GM12878 (cell line): Measurements from ENCODE around the gene RIMS1. TPM values are rescaled to one million over a fixed set of nuclear protein-coding genes. Genes with fewer than 3 reads are reported as not detected.

ENCODE experiments used
- ATAC-seq: fragments of 200-7000 bp; cut with Tn5 transposase; 3 replicates; pipeline ENCODE4 v1.9.1; 2020; ENCODE audit warnings: mild to moderate bottlenecking, moderate library complexity
- BruUV-seq: library from RNA; stranded (reverse); fragments of 400-500 nt; replicated peaks from 2 replicates; lab custom pipeline; 2021; lab: Mats Ljungman, UMichigan
- CTCF ChIA-PET: fragments of 300-600 bp; sonication (Branson Sonifier 250); formaldehyde crosslinking; extraction: SDS; loops from one replicate; lab custom pipeline; 2021; ENCODE audit warnings: inconsistent platforms; lab: Yijun Ruan, JAX
- POLR2A ChIA-PET: fragments of 350-600 bp; formaldehyde crosslinking; extraction: SDS; loops from one replicate; lab custom pipeline; 2021; ENCODE audit warnings: inconsistent platforms; lab: Charles Lee
- RAD21 ChIA-PET: fragments of 300-600 bp; sonication (Branson Sonifier 250); formaldehyde crosslinking; loops from one replicate; lab custom pipeline; 2023; ENCODE audit warnings: antibody characterized with exemption; ENCODE audit not compliant: unreplicated experiment; lab: Charles Lee
- SMC1A ChIA-PET: fragments of 300-600 bp; sonication (Branson Sonifier 250); formaldehyde crosslinking; loops from one replicate; lab custom pipeline; 2023; ENCODE audit not compliant: unreplicated experiment, uncharacterized antibody; lab: Charles Lee
- DNase-seq: peaks from one replicate; pipeline ENCODE4 v3.0.0-alpha.2; 2011; ENCODE audit warnings: low read depth, low spot score
- FAIRE-seq: peaks from 3 replicates; lab custom pipeline; 2011; peaks lifted over from hg19 to GRCh38; lab: Jason Lieb, UNC
- H2AFZ ChIP-seq: 2 replicates; pipeline ENCODE4 v1.6.0; 2011; ENCODE audit warnings: low read depth, low read length, control low read depth; ENCODE audit not compliant: control insufficient read depth
- H3K27ac ChIP-seq: 2 replicates; pipeline ENCODE4 v1.5.1; 2011; ENCODE audit warnings: control low read depth; ENCODE audit not compliant: control insufficient read depth, insufficient read depth
- H3K27me3 ChIP-seq, 2 experiments: replicated peaks in 1 of 2; 2 replicates each; pipeline versions ENCODE4 v1.6.0 to v1.6.1; 2011; ENCODE audit warnings: low read length in 1 of 2; ENCODE audit not compliant: control insufficient read depth in 2 of 2, insufficient read depth in 2 of 2
- H3K36me3 ChIP-seq, 2 experiments: 2 replicates each; pipeline ENCODE4 v1.5.1; 2011; ENCODE audit warnings: low read length in 1 of 2; ENCODE audit not compliant: control insufficient read depth in 2 of 2, insufficient read depth in 2 of 2
- H3K4me1 ChIP-seq: 2 replicates; pipeline ENCODE4 v1.6.1; 2011; ENCODE audit warnings: mild to moderate bottlenecking, low read length, moderate library complexity, mixed read lengths; ENCODE audit not compliant: control insufficient read depth, insufficient read depth
- H3K4me2 ChIP-seq: 2 replicates; pipeline ENCODE4 v1.6.0; 2011; ENCODE audit warnings: control low read depth; ENCODE audit not compliant: control insufficient read depth, insufficient read depth
- H3K4me3 ChIP-seq: fragments of 200-600 bp; sonication (generic); 2 replicates; pipeline ENCODE4 v1.5.1; 2016
- H3K79me2 ChIP-seq: 2 replicates; pipeline ENCODE4 v1.6.0; 2011; ENCODE audit warnings: low read length; ENCODE audit not compliant: control insufficient read depth, insufficient read depth
- H3K9ac ChIP-seq: 2 replicates; pipeline ENCODE4 v1.8.0; 2011; ENCODE audit warnings: low read length, control low read depth, mixed read lengths; ENCODE audit not compliant: control insufficient read depth, insufficient read depth
- H3K9me3 ChIP-seq: replicated peaks from 3 replicates; pipeline ENCODE4 v1.5.1; 2011; ENCODE audit warnings: mild to moderate bottlenecking, low read length; ENCODE audit not compliant: control insufficient read depth, insufficient read depth
- H4K20me1 ChIP-seq: 2 replicates; pipeline ENCODE4 v1.6.0; 2011; ENCODE audit not compliant: control insufficient read depth, insufficient read depth
- ASH2L ChIP-seq: fragments of 300-600, 200-600 bp; sonication (generic); IDR thresholded peaks from 2 replicates; pipeline ENCODE4 v1.6.1; 2017; ENCODE audit warnings: low read depth, mild to moderate bottlenecking, borderline replicate concordance
- EP300 ChIP-seq, 2 experiments: fragments of 150-350 bp in 1 of 2; IDR thresholded peaks; 2 replicates each; pipeline ENCODE4 v1.6.1; 2011 to 2012; ENCODE audit warnings: low read depth in 2 of 2, low read length in 2 of 2, borderline replicate concordance in 1 of 2, improper control_type of control experiment in 1 of 2, inconsistent platforms in 1 of 2; ENCODE audit not compliant: control insufficient read depth in 1 of 2
- ESRRA ChIP-seq: IDR thresholded peaks from 2 replicates; pipeline ENCODE4 v1.6.1; 2012; ENCODE audit warnings: mild to moderate bottlenecking, low read length, improper control_type of control experiment
- HDGF ChIP-seq: fragments of 450-650 bp; IDR thresholded peaks from 2 replicates; pipeline ENCODE4 v1.6.1; 2016; ENCODE audit warnings: antibody characterized with exemption
- IKZF2 ChIP-seq, 2 experiments: fragments of 450-650 bp; IDR thresholded peaks; 2 replicates each; pipeline ENCODE4 v1.6.1; 2017; ENCODE audit warnings: mild to moderate bottlenecking in 2 of 2, moderate library complexity in 2 of 2
- JUNB ChIP-seq: IDR thresholded peaks from 2 replicates; pipeline ENCODE4 v1.6.1; 2016; ENCODE audit warnings: antibody characterized with exemption, mild to moderate bottlenecking
- NR2F1 ChIP-seq: fragments of 450-650 bp; conservative IDR thresholded peaks from 2 replicates; pipeline ENCODE4 v1.6.1; 2017; ENCODE audit warnings: mild to moderate bottlenecking
- STAT3 ChIP-seq: IDR thresholded peaks from 2 replicates; pipeline ENCODE4 v1.6.1; 2011; ENCODE audit warnings: low read depth, low read length, improper control_type of control experiment
- YY1 ChIP-seq: IDR thresholded peaks from 2 replicates; pipeline ENCODE4 v1.6.1; 2011; ENCODE audit warnings: low read depth, mild to moderate bottlenecking, low read length
- ZNF24 ChIP-seq: fragments of 450-650 bp; IDR thresholded peaks from 2 replicates; pipeline ENCODE4 v1.6.1; 2017; ENCODE audit warnings: antibody characterized with exemption, mild to moderate bottlenecking
- WGBS: methylation state at CpG from one replicate; pipeline ENCODE4 v1.1.6; 2016; ENCODE audit warnings: low lambda C conversion rate; ENCODE audit not compliant: insufficient replicate concordance, insufficient coverage; ENCODE audit errors: missing lambda C conversion rate; 5-methylcytosine and 5-hydroxymethylcytosine counted together
- in situ Hi-C: fragments of 300-500 bp; cut with MboI; formaldehyde crosslinking; loops from 9 replicates; pipeline ENCODE4 v1.14.3; 2018; ENCODE audit warnings: mixed read lengths
- intact Hi-C: fragments of 100-400 bp; cut with micrococcal nuclease; formaldehyde crosslinking; loops from one replicate; pipeline ENCODE4 v1.14.2; 2022; ENCODE audit not compliant: unreplicated experiment
- polyA plus RNA-seq, 11 experiments: library from polyadenylated mRNA; depleted of rRNA in 4 of 11; unstranded in 6 of 11; stranded (reverse) in 5 of 11; fragments of >200 nt; fragmentation: Nextera tagmentation in 4 of 11; fragmentation: Illumina TruSeq in 1 of 11; extraction: Ambion mirVana in 4 of 11; extraction: Trizol in 1 of 11; gene quantifications; 1 replicate in 1 of 11; 2 replicates in 10 of 11; pipeline versions ENCODE4 v1.2.1 to v1.2.3, GENCODE V29; 2011 to 2016; ENCODE audit warnings: inconsistent platforms in 2 of 11, missing spikeins in 2 of 11, low read depth in 1 of 11
- total RNA-seq, 4 experiments: library from RNA; depleted of rRNA in 3 of 4; stranded (reverse); fragments of >200 nt in 3 of 4; fragmentation: Illumina TruSeq in 1 of 4; extraction: Trizol in 1 of 4; gene quantifications; 2 replicates each; pipeline versions ENCODE4 v1.2.1 to v1.2.3, GENCODE V29; 2013 to 2021
- TF ChIP-seq, protein P1 (sequence below): fragments of 450-650 bp; formaldehyde crosslinking; IDR thresholded peaks from 2 replicates; pipeline ENCODE4 v1.4.0; 2020; ENCODE audit warnings: mild to moderate bottlenecking, moderate library complexity
- TF ChIP-seq, protein P2 (sequence below): fragments of 450-650 bp; IDR thresholded peaks from 2 replicates; pipeline ENCODE4 v1.6.1; 2017; ENCODE audit warnings: mild to moderate bottlenecking, low read depth, inconsistent platforms; ENCODE audit not compliant: poor library complexity, severe bottlenecking
- TF ChIP-seq, protein P3 (sequence below): IDR thresholded peaks from 2 replicates; pipeline ENCODE4 v1.6.1; 2012; ENCODE audit warnings: low read length, inconsistent platforms
- TF ChIP-seq, protein P4 (sequence below): fragments of 450-650 bp; IDR thresholded peaks from 2 replicates; pipeline ENCODE4 v1.6.1; 2017; ENCODE audit warnings: antibody characterized with exemption, mild to moderate bottlenecking, moderate library complexity

Gene RIMS1
- total and polyA plus RNA-seq, 10 of the 15 experiments (the other 5 are each of a cell fraction or from before 2014, with no cell fraction given) = 0.05 to 0.76 (median 0.23) TPM

DNA sequence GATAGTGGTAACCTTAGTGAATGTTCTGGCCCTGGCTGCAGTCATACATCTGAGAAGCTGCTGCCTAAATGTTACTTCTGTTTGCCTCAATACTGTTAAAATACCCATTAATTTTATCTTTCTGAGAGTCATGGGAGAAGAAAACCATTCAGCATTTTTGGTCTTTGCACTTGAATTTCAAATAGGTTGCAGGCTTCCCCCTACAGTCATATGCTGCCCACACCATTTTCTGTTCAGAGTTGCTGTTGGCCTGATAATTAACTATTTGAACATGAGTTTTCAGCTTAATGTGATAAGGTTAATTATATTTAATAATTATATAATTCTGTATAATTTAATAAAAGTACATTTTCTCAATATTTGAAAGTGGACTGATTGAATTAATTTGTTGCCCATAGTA, 410.0 kb downstream of the RIMS1 start (continued):
- TF ChIP-seq, protein P1, sequence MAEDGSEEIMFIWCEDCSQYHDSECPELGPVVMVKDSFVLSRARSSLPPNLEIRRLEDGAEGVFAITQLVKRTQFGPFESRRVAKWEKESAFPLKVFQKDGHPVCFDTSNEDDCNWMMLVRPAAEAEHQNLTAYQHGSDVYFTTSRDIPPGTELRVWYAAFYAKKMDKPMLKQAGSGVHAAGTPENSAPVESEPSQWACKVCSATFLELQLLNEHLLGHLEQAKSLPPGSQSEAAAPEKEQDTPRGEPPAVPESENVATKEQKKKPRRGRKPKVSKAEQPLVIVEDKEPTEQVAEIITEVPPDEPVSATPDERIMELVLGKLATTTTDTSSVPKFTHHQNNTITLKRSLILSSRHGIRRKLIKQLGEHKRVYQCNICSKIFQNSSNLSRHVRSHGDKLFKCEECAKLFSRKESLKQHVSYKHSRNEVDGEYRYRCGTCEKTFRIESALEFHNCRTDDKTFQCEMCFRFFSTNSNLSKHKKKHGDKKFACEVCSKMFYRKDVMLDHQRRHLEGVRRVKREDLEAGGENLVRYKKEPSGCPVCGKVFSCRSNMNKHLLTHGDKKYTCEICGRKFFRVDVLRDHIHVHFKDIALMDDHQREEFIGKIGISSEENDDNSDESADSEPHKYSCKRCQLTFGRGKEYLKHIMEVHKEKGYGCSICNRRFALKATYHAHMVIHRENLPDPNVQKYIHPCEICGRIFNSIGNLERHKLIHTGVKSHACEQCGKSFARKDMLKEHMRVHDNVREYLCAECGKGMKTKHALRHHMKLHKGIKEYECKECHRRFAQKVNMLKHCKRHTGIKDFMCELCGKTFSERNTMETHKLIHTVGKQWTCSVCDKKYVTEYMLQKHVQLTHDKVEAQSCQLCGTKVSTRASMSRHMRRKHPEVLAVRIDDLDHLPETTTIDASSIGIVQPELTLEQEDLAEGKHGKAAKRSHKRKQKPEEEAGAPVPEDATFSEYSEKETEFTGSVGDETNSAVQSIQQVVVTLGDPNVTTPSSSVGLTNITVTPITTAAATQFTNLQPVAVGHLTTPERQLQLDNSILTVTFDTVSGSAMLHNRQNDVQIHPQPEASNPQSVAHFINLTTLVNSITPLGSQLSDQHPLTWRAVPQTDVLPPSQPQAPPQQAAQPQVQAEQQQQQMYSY (CRISPR knock-in tag) = no peak
- TF ChIP-seq NR2F1 = no peak
- TF ChIP-seq, all 136 proteins: peak for 0

DNA sequence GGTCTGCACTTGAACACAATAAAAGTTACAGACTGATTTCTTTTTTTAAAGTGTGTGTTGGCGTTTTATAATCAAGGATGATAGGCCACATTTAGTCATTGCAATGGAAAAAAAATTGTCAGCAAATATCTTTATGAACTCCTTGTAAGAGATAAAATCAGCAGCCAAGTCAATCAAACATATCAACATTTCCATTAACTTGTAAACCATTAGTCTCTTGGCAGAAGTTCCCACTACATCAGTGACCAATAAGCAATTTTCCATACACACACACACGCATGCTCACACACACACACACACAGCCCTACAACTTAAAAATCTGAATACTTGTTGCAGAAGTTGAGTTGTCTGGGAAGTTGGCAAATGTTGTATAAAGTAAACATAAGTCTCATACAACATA, 419.6 kb downstream of the RIMS1 start:
- no peaks in the 10 kb centered on the region for H4K20me1 ChIP-seq
- H3K27me3 ChIP-seq = no peaks in the 10 kb centered on the region
- in situ Hi-C loops (no loop called here), intact Hi-C loops (no loop called here)
- no peak overlapping the region for H3K4me3 ChIP-seq
- H3K9me3 ChIP-seq = no peaks in the 10 kb centered on the region
- no peak overlapping the region for H3K4me2 ChIP-seq
- DNase-seq (no peak), ATAC-seq (no peak), FAIRE-seq (no peak)
- ChIA-PET RAD21 (no interaction called here), CTCF (no interaction called here), POLR2A (no interaction called here), SMC1A (interaction anchor here (1.2 kb wide), 1 partner anchor 20 kb away, joined by 4 read pairs; no protein-coding TSS in a partner anchor)
- TF ChIP-seq HDGF (no peak), ESRRA (no peak), STAT3 (no peak), IKZF2 (IDR thresholded peaks at IDR 0.05) (no peak), ZNF24 (no peak), YY1 (no peak), ASH2L (no peak), JUNB (no peak), EP300 (IDR thresholded peaks at IDR 0.05; ENCODE audit: borderline replicate concordance in 1 of 2, control insufficient read depth in 1 of 2, low read depth in 2 of 2, low read length in 2 of 2) (no peak)
- TF ChIP-seq, protein P2, sequence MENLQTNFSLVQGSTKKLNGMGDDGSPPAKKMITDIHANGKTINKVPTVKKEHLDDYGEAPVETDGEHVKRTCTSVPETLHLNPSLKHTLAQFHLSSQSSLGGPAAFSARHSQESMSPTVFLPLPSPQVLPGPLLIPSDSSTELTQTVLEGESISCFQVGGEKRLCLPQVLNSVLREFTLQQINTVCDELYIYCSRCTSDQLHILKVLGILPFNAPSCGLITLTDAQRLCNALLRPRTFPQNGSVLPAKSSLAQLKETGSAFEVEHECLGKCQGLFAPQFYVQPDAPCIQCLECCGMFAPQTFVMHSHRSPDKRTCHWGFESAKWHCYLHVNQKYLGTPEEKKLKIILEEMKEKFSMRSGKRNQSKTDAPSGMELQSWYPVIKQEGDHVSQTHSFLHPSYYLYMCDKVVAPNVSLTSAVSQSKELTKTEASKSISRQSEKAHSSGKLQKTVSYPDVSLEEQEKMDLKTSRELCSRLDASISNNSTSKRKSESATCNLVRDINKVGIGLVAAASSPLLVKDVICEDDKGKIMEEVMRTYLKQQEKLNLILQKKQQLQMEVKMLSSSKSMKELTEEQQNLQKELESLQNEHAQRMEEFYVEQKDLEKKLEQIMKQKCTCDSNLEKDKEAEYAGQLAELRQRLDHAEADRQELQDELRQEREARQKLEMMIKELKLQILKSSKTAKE = no peak
- TF ChIP-seq, protein P3, sequence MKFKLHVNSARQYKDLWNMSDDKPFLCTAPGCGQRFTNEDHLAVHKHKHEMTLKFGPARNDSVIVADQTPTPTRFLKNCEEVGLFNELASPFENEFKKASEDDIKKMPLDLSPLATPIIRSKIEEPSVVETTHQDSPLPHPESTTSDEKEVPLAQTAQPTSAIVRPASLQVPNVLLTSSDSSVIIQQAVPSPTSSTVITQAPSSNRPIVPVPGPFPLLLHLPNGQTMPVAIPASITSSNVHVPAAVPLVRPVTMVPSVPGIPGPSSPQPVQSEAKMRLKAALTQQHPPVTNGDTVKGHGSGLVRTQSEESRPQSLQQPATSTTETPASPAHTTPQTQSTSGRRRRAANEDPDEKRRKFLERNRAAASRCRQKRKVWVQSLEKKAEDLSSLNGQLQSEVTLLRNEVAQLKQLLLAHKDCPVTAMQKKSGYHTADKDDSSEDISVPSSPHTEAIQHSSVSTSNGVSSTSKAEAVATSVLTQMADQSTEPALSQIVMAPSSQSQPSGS = no peak
- TF ChIP-seq, protein P4, sequence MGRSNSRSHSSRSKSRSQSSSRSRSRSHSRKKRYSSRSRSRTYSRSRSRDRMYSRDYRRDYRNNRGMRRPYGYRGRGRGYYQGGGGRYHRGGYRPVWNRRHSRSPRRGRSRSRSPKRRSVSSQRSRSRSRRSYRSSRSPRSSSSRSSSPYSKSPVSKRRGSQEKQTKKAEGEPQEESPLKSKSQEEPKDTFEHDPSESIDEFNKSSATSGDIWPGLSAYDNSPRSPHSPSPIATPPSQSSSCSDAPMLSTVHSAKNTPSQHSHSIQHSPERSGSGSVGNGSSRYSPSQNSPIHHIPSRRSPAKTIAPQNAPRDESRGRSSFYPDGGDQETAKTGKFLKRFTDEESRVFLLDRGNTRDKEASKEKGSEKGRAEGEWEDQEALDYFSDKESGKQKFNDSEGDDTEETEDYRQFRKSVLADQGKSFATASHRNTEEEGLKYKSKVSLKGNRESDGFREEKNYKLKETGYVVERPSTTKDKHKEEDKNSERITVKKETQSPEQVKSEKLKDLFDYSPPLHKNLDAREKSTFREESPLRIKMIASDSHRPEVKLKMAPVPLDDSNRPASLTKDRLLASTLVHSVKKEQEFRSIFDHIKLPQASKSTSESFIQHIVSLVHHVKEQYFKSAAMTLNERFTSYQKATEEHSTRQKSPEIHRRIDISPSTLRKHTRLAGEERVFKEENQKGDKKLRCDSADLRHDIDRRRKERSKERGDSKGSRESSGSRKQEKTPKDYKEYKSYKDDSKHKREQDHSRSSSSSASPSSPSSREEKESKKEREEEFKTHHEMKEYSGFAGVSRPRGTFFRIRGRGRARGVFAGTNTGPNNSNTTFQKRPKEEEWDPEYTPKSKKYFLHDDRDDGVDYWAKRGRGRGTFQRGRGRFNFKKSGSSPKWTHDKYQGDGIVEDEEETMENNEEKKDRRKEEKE = no peak
- no peaks in the 10 kb centered on the region for H3K79me2 ChIP-seq
- no TSS peak for BruUV-seq
- no peak overlapping the region for H2AFZ ChIP-seq
- no peaks in the 10 kb centered on the region for H3K4me1 ChIP-seq
- no peak overlapping the region for H3K9ac ChIP-seq
- WGBS = 54% methylated on average over 2 of the region's 2 CpGs
- no peak overlapping the region for H3K27ac ChIP-seq
- no peaks in the 10 kb centered on the region for H3K36me3 ChIP-seq
